ENCODE data around the gene KCNQ1. TPM values are rescaled to one million over a fixed set of nuclear protein-coding genes. Genes with fewer than 3 reads are reported as not detected.

KCNQ1 gene
- total RNA-seq, 1 donor from 2014 or later: 0.86 TPM

DNA sequence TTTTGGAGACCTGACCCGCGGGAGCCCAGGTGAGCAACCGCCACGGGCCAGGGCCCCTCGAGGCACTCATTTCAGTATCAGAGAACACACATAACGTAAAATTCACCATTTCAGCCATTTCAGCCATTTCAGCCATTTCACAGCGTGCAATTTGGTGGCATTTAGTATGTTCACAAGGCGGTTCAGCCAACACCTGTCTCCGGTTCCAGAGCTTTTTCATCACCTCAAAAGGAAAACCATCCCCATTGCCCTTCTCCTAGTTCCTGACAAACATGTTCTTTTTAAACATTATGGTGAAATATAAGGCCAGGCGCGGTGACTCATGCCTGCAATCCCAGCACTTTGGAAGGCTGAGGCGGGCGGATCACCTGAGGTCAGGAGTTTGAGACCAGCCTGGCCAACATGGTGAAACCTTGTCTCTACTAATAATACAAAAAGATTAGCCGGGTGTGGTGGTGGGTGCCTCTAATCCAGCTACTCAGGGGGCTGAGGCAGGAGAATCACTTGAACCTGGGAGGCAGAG, 119.3 kb downstream of the KCNQ1 start:
- no peak overlapping the region for H3K4me3 Mint-ChIP-seq
- peaks cover 13% of the 10 kb centered on the region for H3K4me1 Mint-ChIP-seq
- no peak for DNase-seq (ENCODE audit: low read depth, low spot score)
- H3K27ac Mint-ChIP-seq (ENCODE audit: unreplicated experiment): peak overlapping the region; percentile 96
- no peaks in the 10 kb centered on the region for H3K9me3 Mint-ChIP-seq
- no peaks in the 10 kb centered on the region for H3K36me3 Mint-ChIP-seq (ENCODE audit: low read depth)
- TF ChIP-seq, protein P1, sequence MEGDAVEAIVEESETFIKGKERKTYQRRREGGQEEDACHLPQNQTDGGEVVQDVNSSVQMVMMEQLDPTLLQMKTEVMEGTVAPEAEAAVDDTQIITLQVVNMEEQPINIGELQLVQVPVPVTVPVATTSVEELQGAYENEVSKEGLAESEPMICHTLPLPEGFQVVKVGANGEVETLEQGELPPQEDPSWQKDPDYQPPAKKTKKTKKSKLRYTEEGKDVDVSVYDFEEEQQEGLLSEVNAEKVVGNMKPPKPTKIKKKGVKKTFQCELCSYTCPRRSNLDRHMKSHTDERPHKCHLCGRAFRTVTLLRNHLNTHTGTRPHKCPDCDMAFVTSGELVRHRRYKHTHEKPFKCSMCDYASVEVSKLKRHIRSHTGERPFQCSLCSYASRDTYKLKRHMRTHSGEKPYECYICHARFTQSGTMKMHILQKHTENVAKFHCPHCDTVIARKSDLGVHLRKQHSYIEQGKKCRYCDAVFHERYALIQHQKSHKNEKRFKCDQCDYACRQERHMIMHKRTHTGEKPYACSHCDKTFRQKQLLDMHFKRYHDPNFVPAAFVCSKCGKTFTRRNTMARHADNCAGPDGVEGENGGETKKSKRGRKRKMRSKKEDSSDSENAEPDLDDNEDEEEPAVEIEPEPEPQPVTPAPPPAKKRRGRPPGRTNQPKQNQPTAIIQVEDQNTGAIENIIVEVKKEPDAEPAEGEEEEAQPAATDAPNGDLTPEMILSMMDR (conservative IDR thresholded peaks at IDR 0.05): no peak
- no peaks in the 10 kb centered on the region for H3K27me3 Mint-ChIP-seq (ENCODE audit: low read depth)

DNA sequence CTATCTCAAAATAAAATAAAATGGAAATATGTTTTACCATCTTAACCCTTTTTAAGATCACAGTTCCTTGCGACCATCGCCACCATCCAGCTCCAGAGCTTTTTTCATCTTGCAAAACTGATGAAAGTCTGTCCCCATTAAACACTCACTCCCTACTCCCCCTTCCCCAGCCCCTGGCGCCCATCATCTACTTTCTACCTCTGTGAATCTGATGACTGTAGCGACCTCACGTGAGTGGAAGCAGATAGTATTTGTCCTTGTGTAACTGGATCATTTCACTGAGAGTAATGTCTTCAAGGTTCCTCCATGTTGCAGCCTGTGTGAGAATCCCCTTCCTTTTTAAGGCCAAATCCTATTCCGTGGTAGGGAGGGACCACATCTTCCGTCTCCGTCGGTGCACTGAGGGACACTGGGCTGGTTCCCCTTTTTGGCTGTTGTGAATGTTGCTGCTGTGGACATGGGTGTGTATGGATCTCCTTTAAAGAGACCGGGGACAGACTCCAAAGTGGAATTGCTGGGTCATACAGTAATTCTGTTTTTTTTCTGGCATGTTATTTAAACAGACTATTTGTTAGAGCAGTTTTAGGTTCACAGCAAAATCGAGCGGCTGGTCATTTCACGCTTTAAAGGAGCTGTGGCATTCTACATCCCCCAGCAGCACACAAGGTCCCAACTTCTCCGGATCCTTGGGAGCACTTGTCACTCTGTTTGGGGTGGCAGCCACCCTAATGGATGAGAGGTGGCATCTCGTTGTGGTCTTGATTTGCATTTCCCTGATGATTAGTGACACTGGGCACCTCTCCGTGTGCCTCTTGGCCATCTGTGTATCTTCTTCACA, 120.0 kb downstream of the KCNQ1 start:
- Mint-ChIP-seq H3K9me3 (no peaks in the 10 kb centered on the region), H3K27me3 (ENCODE audit: low read depth) (no peaks in the 10 kb centered on the region), H3K36me3 (ENCODE audit: low read depth) (no peaks in the 10 kb centered on the region), H3K4me3 (no peak overlapping the region), H3K27ac (ENCODE audit: unreplicated experiment) (no peak overlapping the region), H3K4me1 (peaks cover 13% of the 10 kb centered on the region)
- TF ChIP-seq, protein P1 (conservative IDR thresholded peaks at IDR 0.05): no peak
- DNase-seq (ENCODE audit: low read depth, low spot score): no peak

DNA sequence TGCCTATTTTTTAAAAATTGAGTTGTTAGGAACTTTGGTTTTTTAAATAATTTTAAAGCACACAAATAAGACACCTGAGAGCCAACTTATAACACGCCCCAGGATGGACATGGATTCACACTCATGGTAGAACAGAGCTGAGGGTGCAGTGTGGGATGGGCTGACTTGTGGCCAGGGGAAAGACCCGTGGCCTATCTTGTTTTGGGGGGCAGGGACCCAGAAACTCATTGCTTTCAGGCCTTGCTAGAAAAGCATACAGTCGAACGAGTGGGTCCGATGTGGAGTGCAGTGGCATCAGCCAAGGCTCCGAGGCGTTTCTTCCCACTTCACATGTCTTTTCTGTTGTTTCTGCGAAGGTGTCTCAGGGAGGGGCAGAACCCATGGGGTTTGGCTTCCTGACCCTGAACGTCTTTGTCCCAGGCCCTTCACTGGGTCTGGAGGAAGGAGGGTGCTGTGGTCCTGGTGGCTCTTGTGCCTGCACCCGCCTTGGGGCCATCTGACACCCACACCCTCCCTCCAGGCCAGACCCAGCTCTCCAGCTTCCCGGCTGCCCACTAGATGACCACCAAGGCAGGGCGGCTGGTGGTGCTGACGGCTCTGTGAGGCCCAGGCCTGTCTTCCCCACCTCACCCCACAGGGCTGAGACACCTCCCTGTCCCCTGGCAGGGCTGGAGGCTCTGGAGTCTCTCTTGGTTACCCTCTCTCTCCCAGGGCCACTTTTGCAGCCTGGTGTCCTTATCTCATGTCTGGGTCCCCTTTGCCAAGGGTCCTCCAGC, 120.8 kb downstream of the KCNQ1 start:
- H3K9me3 Mint-ChIP-seq: no peaks in the 10 kb centered on the region
- peaks cover 13% of the 10 kb centered on the region for H3K4me1 Mint-ChIP-seq
- H3K27me3 Mint-ChIP-seq (ENCODE audit: low read depth): no peaks in the 10 kb centered on the region
- TF ChIP-seq, protein P1 (conservative IDR thresholded peaks at IDR 0.05): no peak
- no peaks in the 10 kb centered on the region for H3K36me3 Mint-ChIP-seq (ENCODE audit: low read depth)
- H3K27ac Mint-ChIP-seq (ENCODE audit: unreplicated experiment): no peak overlapping the region
- H3K4me3 Mint-ChIP-seq: no peak overlapping the region
- no peak for DNase-seq (ENCODE audit: low read depth, low spot score)

DNA sequence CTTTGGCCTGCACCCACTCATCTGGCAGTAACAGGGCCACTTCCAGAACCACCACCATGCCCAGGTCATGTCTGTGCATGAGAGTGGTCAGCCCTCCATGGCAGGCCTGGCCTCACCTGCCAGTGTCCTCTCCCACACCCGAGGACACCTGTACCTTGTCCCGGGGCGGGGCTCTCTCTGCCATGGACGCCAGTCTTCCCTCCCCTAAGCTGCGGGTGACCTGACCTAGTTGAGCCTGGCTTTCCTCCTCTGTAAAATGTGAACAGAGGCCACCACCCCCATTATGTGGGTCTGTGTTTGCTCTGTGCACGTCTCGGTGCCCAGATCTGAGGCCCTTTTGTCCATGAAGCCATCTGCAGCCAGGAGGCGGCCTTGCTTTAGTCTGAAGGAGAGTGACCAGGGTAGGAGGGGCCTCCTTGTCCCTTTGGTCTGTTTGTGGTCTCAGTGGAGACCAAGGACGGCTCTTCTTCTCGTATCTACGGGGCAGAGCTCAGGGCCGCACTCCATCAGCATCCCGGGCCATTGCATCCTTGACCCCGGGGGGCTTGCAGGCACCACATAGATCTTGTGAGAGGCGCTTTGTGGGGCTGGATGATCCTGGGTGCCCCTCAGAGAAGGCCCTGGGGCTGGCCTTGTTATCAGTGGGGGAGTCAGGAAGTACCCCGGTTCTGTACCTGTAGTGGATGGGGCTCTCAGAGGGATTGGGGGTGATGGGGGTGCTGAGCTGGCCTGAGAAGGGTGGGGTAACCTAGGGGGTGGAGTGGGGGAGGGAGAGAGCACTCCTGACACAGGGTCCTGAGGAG, 121.6 kb downstream of the KCNQ1 start:
- no peak for DNase-seq (ENCODE audit: low read depth, low spot score)
- Mint-ChIP-seq H3K9me3 (no peaks in the 10 kb centered on the region), H3K4me1 (peaks cover 13% of the 10 kb centered on the region), H3K4me3 (no peak overlapping the region), H3K27ac (ENCODE audit: unreplicated experiment) (no peak overlapping the region), H3K27me3 (ENCODE audit: low read depth) (no peaks in the 10 kb centered on the region), H3K36me3 (ENCODE audit: low read depth) (no peaks in the 10 kb centered on the region)
- TF ChIP-seq, protein P1 (conservative IDR thresholded peaks at IDR 0.05): no peak

DNA sequence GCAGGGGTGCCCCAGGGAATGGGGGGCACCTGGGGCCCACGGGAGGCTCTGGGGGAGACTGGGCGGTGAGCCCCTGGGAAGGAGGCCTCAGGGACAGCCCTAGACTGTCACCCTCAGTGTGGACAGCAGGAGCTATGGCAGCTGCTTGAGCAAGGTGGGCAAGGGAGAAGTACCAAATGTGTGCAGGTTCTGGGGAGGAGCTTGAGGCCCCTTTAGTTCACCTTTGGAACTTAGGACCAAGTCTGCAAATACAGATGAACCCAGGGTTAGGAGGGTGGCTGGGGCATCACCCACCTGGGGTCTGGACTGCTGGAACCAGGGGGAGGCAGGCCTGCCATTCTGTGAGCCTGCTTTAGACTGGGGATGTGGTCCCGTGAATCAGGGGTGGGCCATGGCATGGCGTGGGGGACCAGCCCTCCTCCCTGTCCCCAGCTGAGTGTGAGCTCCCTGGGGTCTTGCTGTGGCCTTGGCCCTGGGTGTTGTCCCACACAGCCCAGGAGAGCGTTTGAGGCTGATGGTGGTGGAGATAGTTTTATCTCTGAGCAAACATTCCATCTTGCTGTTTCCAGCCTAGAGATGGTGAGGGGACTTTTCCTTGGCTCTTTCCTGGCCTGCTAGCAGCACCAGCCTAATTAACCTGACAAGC, 122.3 kb downstream of the KCNQ1 start:
- H3K36me3 Mint-ChIP-seq (ENCODE audit: low read depth): no peaks in the 10 kb centered on the region
- H3K4me3 Mint-ChIP-seq: no peak overlapping the region
- H3K27me3 Mint-ChIP-seq (ENCODE audit: low read depth): no peaks in the 10 kb centered on the region
- no peaks in the 10 kb centered on the region for H3K9me3 Mint-ChIP-seq
- H3K27ac Mint-ChIP-seq (ENCODE audit: unreplicated experiment): no peak overlapping the region
- peaks cover 13% of the 10 kb centered on the region for H3K4me1 Mint-ChIP-seq
- TF ChIP-seq, protein P1 (conservative IDR thresholded peaks at IDR 0.05): no peak
- DNase-seq (ENCODE audit: low read depth, low spot score): no peak
